HG02885 (cell line): ENCODE results near the gene NOXA1.

ENCODE experiments used
- ATAC-seq: cut with Tn5 transposase; IDR thresholded peaks from one replicate; pipeline ENCODE4 v1.9.1; 2021; ENCODE audit warnings: mild to moderate bottlenecking; ENCODE audit not compliant: unreplicated experiment, poor library complexity

The NOXA1 gene

DNA sequence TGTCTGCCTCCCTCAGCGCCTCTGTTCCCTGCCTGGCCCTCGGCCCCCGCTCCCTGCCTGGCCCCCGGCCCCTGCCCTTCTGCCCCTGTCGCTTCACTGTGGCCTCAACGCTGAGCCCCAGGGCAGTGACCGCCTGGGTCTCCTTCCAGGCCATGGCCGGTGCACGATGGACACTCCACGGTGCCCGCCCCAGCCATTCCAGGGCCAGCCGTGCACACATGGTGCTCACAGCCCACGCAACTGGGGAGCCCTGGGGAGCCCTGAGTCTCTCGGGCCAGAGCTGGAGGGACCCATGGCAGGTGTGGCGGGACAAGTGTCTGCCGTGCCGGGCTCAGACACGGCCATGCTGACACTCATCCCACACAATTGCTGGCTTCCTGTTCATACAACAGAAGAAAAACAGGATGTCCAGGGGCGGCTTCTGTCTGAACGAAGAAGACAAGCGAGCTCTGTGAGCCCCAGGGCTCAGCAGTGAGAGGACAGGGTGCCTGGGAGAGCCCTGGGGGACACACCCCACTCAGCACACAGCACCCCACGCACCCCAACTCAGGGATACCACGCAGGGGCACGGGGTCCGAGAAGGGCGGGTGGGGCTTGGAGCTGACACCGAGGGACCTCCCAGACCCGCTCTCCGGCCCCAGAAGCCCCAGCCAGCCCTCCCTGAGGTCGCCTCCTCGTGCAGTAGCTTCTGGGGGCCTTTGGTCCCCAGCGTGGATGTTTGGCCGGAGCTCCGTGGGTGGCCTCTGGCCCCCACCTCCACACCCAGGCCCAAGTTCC, 35.9 kb upstream of the NOXA1 start:
- no peak for ATAC-seq

- ATAC-seq, result no peak
Observed at GRCh38 chr9:137387891-137388560, 35.2 kb upstream of the NOXA1 start.

DNA sequence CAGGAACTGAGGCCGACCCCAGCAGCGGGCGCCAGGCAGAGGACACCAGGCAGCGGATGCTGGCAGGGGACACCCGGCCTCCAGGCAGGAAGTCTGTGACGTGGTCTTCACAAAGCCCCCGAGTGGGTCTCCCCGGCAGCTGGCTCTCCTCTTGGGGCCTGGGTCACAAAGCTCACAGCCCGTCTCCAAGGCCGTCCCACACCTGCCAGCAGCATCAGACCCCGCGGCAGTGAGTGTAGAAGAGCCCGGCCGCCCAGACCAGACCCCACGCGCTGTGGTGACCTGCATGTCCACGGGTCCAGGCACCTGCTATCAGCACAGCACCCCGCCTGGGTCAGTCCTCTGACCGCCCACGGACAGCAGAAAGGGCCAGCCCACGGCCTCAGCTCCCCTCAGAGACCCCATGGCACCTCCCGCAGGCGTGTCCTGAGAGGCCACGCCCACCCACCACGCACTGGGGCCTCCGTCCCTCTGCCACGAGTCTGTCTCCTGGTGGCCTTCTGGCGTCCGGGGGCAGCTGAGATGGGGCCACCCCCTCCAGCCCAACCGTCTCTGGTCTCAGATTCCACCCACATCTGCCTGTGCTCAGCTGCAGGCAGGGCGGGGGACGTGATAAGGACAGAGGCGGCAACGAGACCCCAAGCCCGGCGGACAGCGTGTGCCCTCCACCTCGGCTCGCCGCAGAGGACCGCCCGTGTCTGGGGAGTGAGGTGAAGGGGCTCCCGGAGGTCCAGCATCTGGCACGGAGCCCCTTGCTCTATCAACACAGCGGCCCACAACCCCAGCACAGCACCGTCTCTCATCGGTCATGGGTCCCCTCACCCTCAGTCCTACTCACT, 34.4 kb upstream of the NOXA1 start:
- ATAC-seq, result no peak

DNA sequence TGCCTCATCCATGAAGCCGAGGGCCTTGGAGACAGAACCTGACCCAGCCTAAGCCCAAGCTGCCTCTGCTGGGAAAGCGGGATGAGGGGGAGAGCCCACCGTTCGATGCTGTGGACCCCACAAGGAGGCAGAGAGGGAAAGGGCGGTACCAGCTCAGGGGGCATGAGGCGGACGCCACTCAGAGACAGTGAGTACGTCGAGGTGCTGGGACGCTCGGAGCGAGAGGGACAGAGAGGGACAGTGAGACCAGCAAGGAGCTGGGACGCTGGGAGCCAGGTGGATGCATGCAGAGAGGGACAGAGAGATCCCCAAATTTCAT, 33.8 kb upstream of the NOXA1 start:
- ATAC-seq, result no peak

DNA sequence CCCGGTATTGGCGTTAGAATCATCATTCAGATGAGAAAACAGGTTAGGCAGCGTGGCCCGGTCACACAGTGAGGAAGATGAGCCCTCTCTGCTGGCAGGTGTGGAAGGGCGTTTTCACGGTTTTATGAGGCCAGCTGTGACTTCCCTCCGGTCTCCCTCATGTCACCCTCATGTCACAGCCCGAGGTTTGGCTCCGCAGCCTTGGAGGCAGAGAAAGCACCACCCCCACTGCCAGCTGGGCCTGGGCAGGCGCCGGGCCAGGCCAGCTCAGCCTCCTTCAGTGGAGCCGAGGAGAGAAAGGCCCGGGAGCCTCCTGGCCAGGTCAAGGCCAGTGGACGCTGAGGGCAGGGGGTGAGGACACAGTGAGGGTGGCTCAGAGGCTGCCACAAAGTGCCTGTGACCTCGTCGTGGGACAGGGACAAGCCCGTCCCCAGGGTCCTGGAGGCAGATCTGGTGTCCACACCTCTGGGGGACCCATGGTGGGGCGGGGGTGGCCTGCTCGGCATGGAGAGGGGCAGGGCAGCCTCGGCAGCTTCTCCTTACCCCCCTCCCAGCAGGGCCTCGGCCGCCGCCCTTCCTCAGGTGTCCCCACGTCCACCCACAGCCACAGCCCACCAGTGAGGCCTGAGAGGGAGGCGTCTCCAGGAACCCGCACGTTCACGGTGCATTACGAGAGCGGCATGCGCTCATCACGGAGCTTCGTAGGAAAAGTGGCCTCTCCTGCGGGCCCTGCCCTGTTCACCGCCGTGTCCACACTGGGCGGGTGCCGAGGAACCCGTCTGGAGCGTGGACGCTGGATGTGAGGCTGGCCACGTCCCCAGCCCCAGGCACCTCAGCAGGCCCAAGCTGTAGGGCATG, 32.4 kb upstream of the NOXA1 start:
- no peak for ATAC-seq

DNA sequence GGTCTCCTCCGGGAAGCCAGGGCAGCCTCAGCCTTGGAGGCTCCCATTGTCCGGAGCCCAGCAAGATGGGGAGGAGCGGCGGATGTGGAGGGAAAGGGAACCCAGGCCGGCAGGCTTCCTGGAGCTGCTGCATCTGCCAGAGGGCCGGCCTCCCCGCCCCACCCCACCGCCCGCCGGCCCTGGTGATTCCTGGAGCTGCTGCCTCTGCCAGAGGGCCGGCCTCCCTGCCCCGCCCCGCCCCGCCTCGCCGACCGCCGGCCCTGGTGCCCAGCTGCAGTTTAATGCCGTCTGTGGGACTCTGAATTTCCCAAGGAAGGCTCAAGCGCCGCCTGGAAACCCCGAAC, 31.8 kb upstream of the NOXA1 start:
- no peak for ATAC-seq

DNA sequence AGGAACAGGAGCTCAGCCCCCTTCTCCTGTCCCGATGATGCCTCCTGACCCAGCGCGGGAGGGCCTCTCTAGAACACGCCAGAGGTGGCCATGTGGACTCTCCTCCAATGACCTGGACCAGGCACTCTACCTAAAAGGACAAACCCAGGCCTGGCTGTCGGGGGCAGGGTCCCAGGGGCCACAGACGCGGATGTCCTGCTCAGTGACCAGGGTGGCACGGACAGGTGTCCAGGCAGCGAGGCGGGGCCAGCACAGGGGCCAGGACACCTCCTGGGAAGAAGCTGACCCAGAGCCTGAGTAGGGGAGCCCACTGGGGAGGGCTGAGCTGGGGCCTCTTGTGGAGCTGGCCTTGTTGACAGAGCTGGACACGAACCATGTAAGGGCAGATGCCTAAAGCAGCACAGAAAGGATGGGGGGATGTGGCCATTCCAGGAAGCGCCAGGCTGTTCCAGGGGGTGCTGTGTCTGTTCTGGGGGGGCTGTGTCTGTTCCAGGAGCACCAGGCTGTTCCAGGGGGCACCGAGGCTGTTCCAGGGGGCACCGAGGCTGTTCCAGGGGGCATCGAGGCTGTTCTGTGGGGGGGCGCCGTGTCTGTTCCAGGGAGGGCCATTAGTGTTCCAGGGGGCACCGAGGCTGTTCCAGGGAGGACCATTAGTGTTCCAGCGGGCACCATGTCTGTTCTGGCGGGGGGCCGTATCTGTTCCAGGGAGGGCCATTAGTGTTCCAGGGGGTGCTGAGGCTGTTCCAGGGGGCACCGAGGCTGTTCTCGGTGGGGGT, 30.8 kb upstream of the NOXA1 start:
- no peak for ATAC-seq

DNA sequence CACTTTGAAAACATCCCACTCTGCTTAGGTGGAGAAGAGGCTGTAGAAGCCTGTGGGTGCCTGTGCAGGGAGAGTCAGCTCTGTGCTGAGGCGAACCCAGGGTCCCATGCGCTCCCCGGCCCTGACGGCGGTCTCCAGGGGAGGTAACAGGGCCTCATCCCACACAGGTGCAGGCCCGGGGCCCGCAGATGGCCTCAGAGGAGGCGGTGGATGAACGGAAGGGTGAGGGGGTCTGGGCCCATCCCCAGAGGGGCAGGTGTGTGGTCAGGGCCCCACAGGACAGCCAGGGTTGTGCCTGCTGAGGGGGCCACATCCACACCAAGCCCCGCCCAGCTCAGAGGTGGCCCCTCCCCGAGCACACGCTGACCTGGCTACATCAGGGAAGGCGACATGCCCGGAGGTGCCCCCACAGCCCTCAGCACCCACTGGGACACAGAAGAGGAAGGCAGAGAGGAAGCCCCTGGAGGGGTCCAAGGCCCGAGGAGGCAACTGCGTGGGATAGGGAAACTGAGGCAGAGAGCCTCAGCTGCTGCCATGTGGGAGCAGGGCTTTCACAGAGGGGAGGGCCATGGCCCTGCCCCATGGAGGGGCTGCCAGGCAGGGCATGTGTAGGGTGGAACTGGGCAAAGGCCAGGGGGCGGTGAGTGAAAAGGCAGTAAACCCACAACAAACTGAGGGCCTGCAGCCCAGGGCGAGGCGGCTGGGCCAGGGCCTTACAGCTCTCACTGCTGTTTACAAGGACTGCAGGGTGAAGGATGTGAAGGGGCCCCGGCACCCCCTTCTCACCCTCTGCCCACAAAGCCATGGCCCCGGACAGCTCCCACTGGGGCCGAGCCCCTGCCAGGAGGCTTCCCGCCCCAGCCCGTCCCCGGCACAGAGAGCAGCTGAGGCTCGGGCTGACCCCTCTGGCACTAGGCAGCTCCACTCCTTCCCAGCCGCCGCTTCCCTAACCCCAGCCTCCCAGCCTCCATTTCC, 29.7 kb upstream of the NOXA1 start:
- no peak for ATAC-seq

DNA sequence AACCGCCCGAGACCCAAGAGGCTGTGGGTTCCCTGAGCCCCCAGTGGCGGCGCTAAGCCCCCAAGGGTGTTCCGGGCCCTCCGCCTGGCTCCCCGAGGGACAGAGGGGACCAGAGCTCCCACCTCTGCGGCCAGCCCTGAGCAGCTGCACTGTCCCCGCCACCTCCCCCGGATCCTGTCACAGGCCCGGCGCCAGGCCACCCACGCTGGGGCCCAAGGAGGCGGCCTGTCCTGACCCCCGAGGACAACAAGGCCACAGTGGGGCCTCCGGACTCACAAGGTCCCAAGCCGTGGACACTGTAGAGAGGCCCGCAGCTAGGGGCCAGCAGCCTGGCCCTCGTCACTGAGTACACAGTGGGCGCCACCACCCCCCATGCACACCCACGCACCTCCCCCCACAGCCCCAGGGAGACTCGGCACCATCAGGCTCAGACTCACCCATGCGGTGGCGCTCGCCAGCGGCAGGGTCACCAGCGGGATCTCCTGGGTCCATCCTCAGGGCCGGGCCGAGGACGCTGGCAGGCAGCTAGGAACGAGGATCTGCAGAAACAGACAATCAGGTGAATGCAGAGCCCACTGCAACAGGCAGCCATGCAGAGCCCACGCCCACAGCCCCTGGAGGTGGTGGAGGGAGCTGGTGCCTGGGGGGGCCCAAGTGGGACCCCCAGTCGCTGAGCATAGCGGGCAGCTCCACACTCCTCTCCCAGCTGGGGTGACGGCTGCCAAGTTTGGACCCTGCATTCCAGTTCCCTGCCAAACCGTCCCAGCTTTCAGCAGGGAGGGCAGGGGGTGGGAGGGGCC, 28.1 kb upstream of the NOXA1 start:
- ATAC-seq, result no peak

DNA sequence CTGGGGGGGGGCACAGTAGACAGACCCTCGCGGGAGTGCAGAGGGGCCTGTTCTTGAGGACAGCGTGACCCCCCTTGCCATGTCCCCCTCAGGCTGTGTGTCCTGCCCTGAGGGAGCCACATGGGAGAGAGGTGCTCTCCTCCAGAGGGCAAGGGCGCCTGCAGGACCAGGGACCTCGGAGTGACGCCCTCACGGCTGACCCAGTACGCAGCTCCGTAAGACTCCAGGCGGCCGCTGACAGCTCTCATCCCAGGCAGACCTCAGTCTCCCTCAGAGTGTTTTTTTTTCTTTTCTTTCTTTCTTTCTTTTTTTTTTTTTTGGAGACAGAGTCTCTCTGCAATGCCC, 27.6 kb upstream of the NOXA1 start:
- no peak for ATAC-seq

- ATAC-seq, result no peak
Observed at GRCh38 chr9:137396227-137396626, 27.0 kb upstream of the NOXA1 start.

DNA sequence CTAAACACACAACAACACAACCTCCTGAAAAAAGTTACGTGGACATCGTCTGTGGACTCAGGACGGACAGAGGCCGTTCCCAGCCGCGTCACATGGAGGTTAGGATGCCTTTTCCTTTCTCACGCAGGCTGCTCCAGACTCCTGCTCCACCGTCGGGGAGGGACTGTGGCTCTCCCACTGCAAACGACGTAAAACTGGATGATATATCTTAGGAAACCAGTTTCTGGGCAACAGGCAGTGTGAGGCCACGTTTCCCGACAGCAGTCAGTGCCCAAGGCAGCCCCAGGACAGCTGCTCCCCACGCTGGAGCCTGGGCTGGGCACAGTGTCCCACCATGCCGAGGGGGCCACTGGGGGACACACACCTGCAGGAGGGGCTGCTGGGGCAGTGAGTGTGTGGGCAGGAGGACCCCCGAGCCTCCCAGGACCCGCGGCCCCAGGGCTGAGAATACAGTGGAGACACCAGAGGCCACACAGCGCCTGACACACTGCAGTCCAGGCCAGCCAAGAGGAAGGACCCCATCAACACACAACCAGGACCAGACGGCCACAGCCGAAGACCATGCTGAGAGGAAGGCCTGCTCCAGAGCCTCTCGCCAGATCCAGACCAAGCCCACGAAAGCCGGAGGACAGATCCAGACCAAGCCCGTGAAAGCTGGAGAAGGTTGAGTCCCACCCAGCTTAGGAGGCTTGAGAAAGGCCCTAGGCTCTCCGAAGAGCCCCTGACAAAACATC, 26.4 kb upstream of the NOXA1 start:
- no peak for ATAC-seq

DNA sequence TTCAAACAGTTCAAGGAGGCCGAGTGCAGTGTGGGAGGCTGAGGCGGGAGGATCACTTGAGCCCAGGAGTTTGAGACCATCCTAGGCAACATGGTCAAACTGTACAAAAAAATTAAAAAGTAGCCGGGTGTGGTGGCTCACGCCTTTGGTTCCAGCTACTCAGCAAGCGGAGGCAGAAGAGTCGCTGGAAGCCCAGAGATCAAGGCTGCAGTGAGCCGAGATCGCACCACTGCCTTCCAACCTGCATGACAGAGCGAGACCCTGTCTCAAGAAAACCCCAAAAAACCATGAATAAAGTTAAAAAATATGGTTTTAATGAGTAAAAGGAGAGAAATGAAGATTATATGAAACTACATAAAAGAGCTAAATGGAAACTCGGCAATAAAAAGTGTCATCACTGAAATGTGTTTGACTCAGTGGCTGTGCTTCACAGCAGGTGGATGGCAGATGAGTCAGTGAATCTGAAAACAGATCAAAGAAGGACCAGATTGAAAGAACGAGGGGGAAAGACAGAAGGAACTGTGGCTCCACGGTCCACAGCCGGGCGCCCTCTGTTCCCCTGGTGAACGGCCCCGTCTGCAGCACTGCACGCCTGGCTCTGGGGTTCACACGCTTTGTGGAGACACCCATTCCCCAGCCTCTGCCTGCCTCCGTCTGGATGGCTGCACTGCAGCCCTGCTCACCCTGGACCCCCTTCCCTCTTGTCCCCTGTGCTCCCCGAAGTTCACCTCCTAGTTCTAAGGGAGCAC, 25.3 kb upstream of the NOXA1 start:
- ATAC-seq, result no peak

GRCh38 chr9:137398561-137399468, 24.4 kb upstream of the NOXA1 start:
- ATAC-seq, result no peak

- no peak for ATAC-seq
Observed at GRCh38 chr9:137402746-137403145, 20.4 kb upstream of the NOXA1 start.

DNA sequence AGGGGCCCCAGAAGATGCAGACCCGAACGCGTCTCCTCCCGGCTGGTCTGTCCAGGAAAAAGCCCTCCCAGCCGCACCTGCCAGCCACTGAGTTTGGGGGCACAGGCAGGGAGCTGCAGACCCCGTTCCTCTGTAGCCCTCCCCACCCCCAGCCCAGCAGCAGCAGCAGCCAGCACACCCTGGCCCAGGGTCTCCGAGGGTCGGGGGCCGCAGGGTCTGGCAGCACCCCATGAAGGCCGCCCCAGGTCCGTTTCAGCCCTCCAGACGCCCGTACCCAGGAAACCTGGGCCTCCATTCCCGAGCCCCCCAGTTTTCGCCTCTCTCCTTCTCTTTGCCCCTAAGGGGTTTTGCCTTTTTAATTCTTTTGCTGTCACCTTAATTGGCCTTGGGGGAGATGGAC, 19.9 kb upstream of the NOXA1 start:
- no peak for ATAC-seq
